Glutamatergic neuron (in vitro differentiated cells): ENCODE data around the gene MYO9B. TPM values are rescaled to one million over a fixed set of nuclear protein-coding genes. Genes with fewer than 3 reads are reported as not detected.

Experiments used
- DNase-seq: peaks from one replicate; pipeline ENCODE4 v3.0.0; 2022
- H3K27ac Mint-ChIP-seq: one replicate; pipeline ENCODE4 v1.8.0; 2020; ENCODE audit warnings: mild to moderate bottlenecking, mixed read lengths, inconsistent platforms; ENCODE audit not compliant: unreplicated experiment
- H3K27me3 Mint-ChIP-seq: one replicate; pipeline ENCODE4 v1.8.0; 2020; ENCODE audit warnings: mild to moderate bottlenecking, moderate library complexity, mixed read lengths, inconsistent platforms; ENCODE audit not compliant: unreplicated experiment
- H3K36me3 Mint-ChIP-seq: one replicate; pipeline ENCODE4 v1.8.0; 2020; ENCODE audit warnings: mild to moderate bottlenecking, mixed read lengths, inconsistent platforms; ENCODE audit not compliant: unreplicated experiment
- H3K4me1 Mint-ChIP-seq: one replicate; pipeline ENCODE4 v1.8.0; 2020; ENCODE audit warnings: mild to moderate bottlenecking, low read depth, mixed read lengths, inconsistent platforms; ENCODE audit not compliant: unreplicated experiment
- H3K4me3 Mint-ChIP-seq: one replicate; pipeline ENCODE4 v1.8.0; 2020; ENCODE audit warnings: mild to moderate bottlenecking, mixed read lengths, inconsistent platforms; ENCODE audit not compliant: unreplicated experiment
- H3K9me3 Mint-ChIP-seq: one replicate; pipeline ENCODE4 v1.8.0; 2020; ENCODE audit warnings: mild to moderate bottlenecking, moderate library complexity, mixed read lengths, inconsistent platforms; ENCODE audit not compliant: unreplicated experiment
- total RNA-seq: library from RNA; stranded (reverse); fragmentation: NEBNext Ultra II Directional; extraction: Animal tissue kit (Norgen Biotek cat#: 25700); gene quantifications from one replicate; pipeline ENCODE4 v1.2.1, GENCODE V29; 2021; ENCODE audit not compliant: unreplicated experiment
- TF ChIP-seq, protein P1 (sequence below): fragments of 200-600 bp; sonication (generic); IDR thresholded peaks from one replicate; pipeline ENCODE4 v1.5.0; 2021; ENCODE audit not compliant: partially characterized antibody, unreplicated experiment

MYO9B gene
- total RNA-seq, 1 donor from 2014 or later = 237 TPM

DNA sequence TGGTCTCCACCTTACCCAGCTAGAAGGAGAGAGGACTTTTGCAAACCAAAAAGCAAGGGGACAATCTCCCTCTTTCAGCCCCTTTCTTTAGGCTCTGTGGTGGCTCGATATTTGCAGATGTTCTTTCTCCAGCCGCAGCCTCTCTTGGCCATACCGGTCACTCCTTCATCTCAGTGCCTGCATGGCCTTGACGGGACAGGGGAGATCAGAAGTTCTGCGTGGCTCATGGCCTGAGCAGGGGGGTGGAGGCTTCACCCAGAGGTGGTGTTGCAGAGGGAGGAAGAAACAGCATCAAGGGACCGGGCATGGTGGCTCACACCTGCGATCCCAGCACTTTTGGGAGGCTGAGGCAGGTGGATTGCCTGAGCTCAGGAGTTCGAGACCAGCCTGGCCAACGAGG lies 53.2 kb downstream of the MYO9B start:
- no peak for DNase-seq
- Mint-ChIP-seq H3K27me3 (peaks cover 5% of the 10 kb centered on the region), H3K9me3 (peaks cover 18% of the 10 kb centered on the region), H3K36me3 (no peaks in the 10 kb centered on the region), H3K4me3 (no peak overlapping the region), H3K4me1 (peaks cover 24% of the 10 kb centered on the region), H3K27ac (peak overlapping the region; percentile 28)
- TF ChIP-seq, protein P1, sequence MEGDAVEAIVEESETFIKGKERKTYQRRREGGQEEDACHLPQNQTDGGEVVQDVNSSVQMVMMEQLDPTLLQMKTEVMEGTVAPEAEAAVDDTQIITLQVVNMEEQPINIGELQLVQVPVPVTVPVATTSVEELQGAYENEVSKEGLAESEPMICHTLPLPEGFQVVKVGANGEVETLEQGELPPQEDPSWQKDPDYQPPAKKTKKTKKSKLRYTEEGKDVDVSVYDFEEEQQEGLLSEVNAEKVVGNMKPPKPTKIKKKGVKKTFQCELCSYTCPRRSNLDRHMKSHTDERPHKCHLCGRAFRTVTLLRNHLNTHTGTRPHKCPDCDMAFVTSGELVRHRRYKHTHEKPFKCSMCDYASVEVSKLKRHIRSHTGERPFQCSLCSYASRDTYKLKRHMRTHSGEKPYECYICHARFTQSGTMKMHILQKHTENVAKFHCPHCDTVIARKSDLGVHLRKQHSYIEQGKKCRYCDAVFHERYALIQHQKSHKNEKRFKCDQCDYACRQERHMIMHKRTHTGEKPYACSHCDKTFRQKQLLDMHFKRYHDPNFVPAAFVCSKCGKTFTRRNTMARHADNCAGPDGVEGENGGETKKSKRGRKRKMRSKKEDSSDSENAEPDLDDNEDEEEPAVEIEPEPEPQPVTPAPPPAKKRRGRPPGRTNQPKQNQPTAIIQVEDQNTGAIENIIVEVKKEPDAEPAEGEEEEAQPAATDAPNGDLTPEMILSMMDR = no peak

DNA sequence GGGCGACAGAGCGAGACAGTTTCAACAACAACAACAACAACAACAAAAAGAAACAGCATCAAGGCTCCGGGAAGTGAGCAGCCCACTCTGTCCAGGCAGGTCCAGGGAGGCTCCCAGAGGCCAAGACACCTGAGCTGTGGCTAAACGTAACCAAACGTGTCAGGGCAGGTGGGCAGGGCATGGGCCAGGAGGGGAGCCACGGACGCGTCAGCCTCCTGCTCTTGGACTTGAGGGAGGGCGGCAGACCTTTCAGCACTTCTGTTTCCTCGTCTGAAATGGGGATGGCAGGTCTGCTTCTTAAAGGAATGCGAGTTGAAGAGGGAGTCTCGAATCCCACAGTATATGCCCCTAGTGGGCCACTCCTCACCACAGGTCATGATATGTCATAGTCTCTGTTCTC lies 53.8 kb downstream of the MYO9B start:
- Mint-ChIP-seq H3K9me3 (peaks cover 18% of the 10 kb centered on the region), H3K36me3 (no peaks in the 10 kb centered on the region), H3K27me3 (peaks cover 5% of the 10 kb centered on the region), H3K4me3 (no peak overlapping the region), H3K4me1 (peaks cover 24% of the 10 kb centered on the region), H3K27ac (peak overlapping the region; percentile 55)
- TF ChIP-seq, protein P1 = no peak
- DNase-seq = no peak

DNA sequence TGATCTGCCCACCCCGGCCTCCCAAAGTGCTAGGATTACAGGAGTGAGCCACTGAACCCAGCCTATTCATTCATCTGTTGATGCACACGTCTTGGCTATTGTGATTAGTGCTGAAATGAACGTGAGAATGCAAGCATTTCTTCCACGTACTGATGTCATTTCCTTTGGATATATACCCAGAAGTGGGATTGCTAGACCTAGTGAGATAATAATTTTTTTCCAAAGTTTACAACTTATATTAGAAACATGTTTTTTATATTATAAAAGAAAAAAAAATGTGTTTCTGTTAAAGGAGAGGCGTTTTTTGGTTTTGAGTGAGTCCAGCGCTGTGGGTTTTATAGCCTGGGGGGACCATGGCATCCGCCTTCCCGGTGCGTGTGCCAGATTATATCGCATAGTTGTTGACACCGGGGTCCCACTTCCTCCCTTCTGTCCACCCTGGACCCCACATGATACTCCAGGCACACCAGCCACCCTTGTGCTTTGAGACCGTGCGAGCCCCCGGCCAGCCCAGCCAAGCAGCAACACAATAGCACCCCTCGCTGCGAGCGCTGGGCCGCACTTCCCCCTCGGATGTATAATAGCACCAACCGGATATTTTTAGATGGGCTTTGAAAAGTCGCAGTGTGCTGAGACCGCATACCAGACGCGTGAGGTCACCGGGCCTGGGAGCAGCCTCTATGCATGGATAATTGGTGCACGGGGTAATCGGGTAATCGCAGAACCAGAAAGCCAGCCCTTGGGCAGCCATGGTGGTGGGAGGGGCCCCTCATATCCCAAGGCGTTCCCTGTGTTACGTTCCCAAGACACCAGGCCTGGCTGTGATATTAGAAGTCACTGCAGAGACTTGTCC lies 59.6 kb downstream of the MYO9B start:
- peaks cover 4% of the 10 kb centered on the region for H3K9me3 Mint-ChIP-seq
- peak; percentile 92 for DNase-seq
- peak overlapping the region; percentile 99 for H3K27ac Mint-ChIP-seq
- H3K36me3 Mint-ChIP-seq = no peaks in the 10 kb centered on the region
- H3K4me1 Mint-ChIP-seq = peaks cover 8% of the 10 kb centered on the region
- TF ChIP-seq, protein P1 = no peak
- no peaks in the 10 kb centered on the region for H3K27me3 Mint-ChIP-seq
- H3K4me3 Mint-ChIP-seq = peak overlapping the region; percentile 79

DNA sequence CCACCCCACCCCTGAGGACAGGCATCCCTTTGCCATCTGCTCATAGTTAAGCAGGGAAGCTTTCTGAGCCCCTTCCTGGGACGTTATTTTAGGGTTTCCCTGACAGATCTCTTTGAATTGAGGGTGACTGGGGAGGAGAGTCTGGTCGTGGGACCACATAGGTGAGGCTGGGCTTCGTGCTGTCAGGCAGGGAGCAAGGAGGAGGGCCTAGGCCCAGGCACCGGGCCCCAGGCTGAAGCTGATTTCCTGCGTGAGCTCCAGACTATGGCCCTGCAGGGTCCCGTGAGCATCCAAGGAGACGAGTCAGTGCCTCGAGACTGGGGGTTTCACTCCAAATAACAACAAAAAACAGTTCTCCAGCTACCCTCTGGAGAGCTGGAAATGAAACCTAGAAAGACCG lies 60.4 kb downstream of the MYO9B start:
- peaks cover 4% of the 10 kb centered on the region for H3K4me1 Mint-ChIP-seq
- H3K27me3 Mint-ChIP-seq = no peaks in the 10 kb centered on the region
- H3K4me3 Mint-ChIP-seq = no peak overlapping the region
- peaks cover 2% of the 10 kb centered on the region for H3K9me3 Mint-ChIP-seq
- TF ChIP-seq, protein P1 = no peak
- no peak for DNase-seq
- peak overlapping the region; percentile 99 for H3K27ac Mint-ChIP-seq
- H3K36me3 Mint-ChIP-seq = no peaks in the 10 kb centered on the region

DNA sequence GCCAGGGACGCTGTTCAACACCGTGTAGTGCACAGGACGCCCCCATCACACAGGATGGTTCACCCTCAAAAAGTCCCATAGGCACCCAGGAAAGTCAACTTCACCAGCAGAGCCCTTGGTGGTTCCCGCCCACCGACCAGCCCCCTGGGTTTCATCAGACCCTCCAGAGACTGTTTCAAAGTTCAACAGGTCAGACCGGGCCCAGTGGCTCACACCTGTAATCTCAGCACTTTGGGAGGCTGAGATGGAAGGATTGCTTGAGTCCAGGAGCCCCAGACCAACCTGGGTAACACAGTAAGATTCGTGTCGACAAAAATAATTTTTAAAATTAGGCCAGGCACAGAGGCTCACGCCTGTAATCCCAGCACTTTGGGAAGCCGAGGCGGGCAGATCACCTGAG lies 61.0 kb downstream of the MYO9B start:
- no peaks in the 10 kb centered on the region for H3K27me3 Mint-ChIP-seq
- H3K36me3 Mint-ChIP-seq = no peaks in the 10 kb centered on the region
- H3K4me1 Mint-ChIP-seq = peaks cover 4% of the 10 kb centered on the region
- peak overlapping the region; percentile 15 for H3K4me3 Mint-ChIP-seq
- TF ChIP-seq, protein P1 = no peak
- peak overlapping the region; percentile 99 for H3K27ac Mint-ChIP-seq
- no peak for DNase-seq
- H3K9me3 Mint-ChIP-seq = peaks cover 2% of the 10 kb centered on the region
